ENCODE data around the gene NOTCH2. TPM values are rescaled to one million over a fixed set of nuclear protein-coding genes. Genes with fewer than 3 reads are reported as not detected.

Gene NOTCH2
- total and polyA plus RNA-seq, 8 donors, result 6.7 to 89.4 (median 45.7) TPM

DNA sequence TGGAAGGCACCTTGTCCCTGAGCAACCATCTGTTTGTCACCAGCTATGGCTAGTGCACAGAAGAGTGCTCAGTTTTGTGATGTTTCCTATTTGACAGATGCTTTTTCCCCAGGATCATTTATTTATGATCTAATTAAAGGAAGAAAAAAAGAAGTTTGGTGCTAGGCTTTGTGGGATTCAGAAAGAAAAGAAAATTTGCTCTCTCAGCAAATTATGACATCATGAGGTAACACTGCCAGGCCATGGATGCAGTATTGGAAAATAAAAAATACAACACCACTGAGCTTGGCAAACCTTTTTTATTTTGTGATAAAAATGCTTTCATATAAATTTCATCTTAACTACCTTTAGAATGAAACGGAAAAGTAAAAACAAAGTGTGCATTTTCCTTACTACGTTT lies 157.7 kb downstream of the NOTCH2 start:
- WGBS, 2 donors, result 89 to 90% methylated on average over 2 of the region's 2 CpGs
- intact Hi-C loops (cut with DNase I), result no loop called here
- FAIRE-seq, result no peak

DNA sequence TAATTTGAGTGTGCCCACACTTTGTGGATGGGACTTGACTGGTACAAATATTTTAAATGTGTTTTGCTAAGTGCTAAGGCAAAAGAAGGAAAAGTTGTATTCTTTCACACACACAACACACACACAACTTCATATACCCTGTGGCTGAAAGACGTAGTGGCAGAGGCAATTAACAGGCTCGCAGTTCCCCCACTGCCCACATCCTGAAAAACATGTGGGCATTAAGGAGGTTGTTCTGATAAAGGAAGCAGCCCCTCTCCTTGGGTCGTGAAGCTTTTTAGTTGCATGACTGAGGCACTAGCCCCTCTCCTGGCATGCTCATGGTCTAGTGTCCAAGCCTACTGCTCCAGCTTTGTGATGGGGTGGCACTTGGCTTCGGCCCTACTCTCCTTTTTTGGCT lies 158.8 kb downstream of the NOTCH2 start:
- DNase-seq (no peak), FAIRE-seq (no peak), ATAC-seq (no peak)
- 82 to 93% methylated on average over 4 of the region's 4 CpGs for whole genome bisulfite sequencing, 2 donors
- H3K4me1 ChIP-seq, result no peaks in the 10 kb centered on the region
- no peaks in the 10 kb centered on the region for H3K9me3 ChIP-seq
- TF ChIP-seq, protein P1, sequence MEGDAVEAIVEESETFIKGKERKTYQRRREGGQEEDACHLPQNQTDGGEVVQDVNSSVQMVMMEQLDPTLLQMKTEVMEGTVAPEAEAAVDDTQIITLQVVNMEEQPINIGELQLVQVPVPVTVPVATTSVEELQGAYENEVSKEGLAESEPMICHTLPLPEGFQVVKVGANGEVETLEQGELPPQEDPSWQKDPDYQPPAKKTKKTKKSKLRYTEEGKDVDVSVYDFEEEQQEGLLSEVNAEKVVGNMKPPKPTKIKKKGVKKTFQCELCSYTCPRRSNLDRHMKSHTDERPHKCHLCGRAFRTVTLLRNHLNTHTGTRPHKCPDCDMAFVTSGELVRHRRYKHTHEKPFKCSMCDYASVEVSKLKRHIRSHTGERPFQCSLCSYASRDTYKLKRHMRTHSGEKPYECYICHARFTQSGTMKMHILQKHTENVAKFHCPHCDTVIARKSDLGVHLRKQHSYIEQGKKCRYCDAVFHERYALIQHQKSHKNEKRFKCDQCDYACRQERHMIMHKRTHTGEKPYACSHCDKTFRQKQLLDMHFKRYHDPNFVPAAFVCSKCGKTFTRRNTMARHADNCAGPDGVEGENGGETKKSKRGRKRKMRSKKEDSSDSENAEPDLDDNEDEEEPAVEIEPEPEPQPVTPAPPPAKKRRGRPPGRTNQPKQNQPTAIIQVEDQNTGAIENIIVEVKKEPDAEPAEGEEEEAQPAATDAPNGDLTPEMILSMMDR (IDR thresholded peaks at IDR 0.05), result no peak
- no peak overlapping the region for H3K4me3 ChIP-seq
- H3K36me3 ChIP-seq, result peaks cover 0 to 14% (median 0%) of the 10 kb centered on the region in 3 donors
- no peaks in the 10 kb centered on the region for H3K27me3 ChIP-seq
- H3K27ac ChIP-seq, result no peak overlapping the region
- intact Hi-C loops (cut with DNase I), result no loop called here

More for the DNA sequence above, 157.7 kb downstream of the NOTCH2 start:
- H3K36me3 ChIP-seq, result peaks cover 0 to 25% (median 11%) of the 10 kb centered on the region in 3 donors
- ATAC-seq (no peak), DNase-seq (no peak)
- TF ChIP-seq, protein P1 (IDR thresholded peaks at IDR 0.05), result no peak
- no peaks in the 10 kb centered on the region for H3K27me3 ChIP-seq
- no peaks in the 10 kb centered on the region for H3K4me1 ChIP-seq
- no peak overlapping the region for H3K27ac ChIP-seq
- no peak overlapping the region for H3K4me3 ChIP-seq
- no peaks in the 10 kb centered on the region for H3K9me3 ChIP-seq

DNA sequence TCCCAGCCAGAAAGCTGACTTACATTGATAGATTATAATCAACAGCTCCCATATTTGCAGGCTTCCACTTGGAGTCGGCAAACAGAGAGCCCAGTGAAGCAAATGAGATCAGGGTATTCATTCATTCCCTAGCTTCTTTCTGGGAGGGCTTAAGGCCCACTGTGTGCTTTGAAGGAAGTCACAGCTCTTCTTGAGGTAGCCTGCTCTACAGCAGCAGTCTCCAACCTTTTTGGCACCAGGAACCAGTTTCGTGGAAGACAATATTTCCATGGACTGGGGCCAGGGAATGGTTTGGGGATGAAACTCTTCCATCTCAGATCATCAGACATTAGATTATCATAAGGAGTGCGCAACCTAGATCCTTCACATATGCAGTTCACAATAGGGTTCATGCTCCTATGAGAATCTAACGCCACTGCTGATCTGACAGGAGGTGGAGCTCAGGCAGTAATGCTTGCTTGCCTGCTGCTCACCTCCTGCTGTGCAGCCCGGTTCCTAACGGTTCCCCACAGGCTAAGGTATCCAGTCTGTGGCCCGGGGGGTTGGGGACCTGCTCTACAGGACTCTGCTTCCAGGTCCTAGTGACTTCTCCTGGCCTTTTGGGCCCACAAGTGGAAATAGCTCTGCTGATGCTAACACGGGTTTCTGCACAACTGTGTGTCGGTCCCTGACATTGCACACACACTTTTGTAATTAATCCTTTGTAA lies 159.4 kb downstream of the NOTCH2 start:
- DNase-seq, result no peak
- H3K4me1 ChIP-seq, result no peaks in the 10 kb centered on the region
- no peak for ATAC-seq
- TF ChIP-seq, protein P1 (IDR thresholded peaks at IDR 0.05), result no peak
- H3K27me3 ChIP-seq, result no peaks in the 10 kb centered on the region
- 75 to 78% methylated on average over 9 of the region's 9 CpGs for WGBS, 2 donors
- H3K4me3 ChIP-seq, result no peak overlapping the region
- H3K27ac ChIP-seq, result no peak overlapping the region
- no peaks in the 10 kb centered on the region for H3K9me3 ChIP-seq
- peaks cover 0 to 8% (median 0%) of the 10 kb centered on the region in 3 donors for H3K36me3 ChIP-seq
- no peak for FAIRE-seq
- intact Hi-C loops (cut with DNase I), result no loop called here

DNA sequence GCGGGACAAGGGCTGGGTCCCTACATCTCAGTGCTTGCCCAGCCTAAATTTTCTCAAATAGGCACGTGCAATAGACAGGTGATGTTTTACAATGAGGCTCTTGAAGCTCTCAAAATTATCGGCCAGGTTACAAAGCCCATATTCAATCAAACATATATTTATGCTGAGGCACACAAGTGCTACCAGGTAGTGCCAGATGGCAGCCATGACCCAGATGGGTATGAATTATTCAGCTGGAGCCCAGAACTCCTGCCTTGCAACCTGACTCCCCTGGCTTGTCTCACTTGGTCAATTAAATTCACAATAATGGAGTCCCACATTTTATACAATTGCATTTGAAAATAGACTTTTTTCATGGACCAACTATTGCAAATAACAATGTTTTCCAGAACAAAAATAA lies 160.8 kb downstream of the NOTCH2 start:
- DNase-seq (no peak), FAIRE-seq (no peak), ATAC-seq (no peak)
- Histone ChIP-seq H3K27ac (no peak overlapping the region), H3K9me3 (no peaks in the 10 kb centered on the region), H3K4me1 (no peaks in the 10 kb centered on the region), H3K36me3 (no peaks in the 10 kb centered on the region), H3K4me3 (no peak overlapping the region), H3K27me3 (no peaks in the 10 kb centered on the region)
- TF ChIP-seq, protein P1 (IDR thresholded peaks at IDR 0.05), result no peak
- 85 to 86% methylated on average over 3 of the region's 3 CpGs for WGBS, 2 donors
- intact Hi-C loops (cut with DNase I), result no loop called here

DNA sequence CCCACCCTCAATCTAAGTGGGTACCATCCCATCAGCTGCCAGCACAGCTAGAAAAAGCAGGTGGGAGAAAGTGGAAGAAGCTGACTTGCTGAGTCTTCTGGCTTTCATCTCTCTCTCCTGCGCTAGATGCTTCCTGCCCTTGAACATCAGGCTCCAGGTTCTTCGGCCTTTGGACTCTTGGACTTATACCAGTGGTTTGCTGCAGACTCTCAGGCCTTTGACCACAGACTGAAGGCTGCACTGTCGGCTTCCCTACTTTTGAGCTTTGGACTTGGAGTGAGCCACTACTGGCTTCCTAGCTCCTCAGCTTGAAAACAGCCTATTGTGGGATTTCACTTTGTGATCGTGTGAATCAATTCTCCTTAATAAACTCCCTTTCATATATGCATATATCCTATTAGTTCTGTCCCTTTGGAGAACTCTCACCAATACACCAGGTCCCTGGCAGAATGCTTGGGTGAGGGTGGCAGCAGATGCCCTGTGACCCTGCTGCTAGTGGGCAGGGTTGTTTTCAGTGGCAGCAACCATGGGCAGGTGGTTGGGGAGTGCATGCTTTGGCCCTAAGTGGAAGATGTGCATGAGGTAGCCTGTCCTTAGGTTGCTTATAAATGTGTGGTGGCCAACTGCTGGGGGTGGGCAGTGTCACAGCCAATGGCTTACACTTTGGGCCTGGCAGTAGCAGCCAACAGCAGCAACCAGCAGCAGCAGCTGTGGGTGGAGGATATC lies 162.4 kb downstream of the NOTCH2 start:
- H3K27ac ChIP-seq, result no peak overlapping the region
- WGBS, 2 donors, result 58 to 60% methylated on average over 4 of the region's 4 CpGs
- FAIRE-seq, result no peak
- no peak overlapping the region for H3K4me3 ChIP-seq
- TF ChIP-seq, protein P1 (IDR thresholded peaks at IDR 0.05), result no peak
- DNase-seq, result no peak
- no peaks in the 10 kb centered on the region for H3K36me3 ChIP-seq
- H3K9me3 ChIP-seq, result no peaks in the 10 kb centered on the region
- peak in 1 of 4 donors; percentile 9 for ATAC-seq
- no peaks in the 10 kb centered on the region for H3K27me3 ChIP-seq
- H3K4me1 ChIP-seq, result no peaks in the 10 kb centered on the region
- intact Hi-C loops (cut with DNase I), result no loop called here
